HG02970 (cell line): ENCODE data around the gene MCTP1.

Experiments
- ATAC-seq: cut with Tn5 transposase; IDR thresholded peaks from one replicate; pipeline ENCODE4 v1.9.1; 2021; ENCODE audit warnings: mild to moderate bottlenecking, moderate library complexity, moderate number of reproducible peaks; ENCODE audit not compliant: unreplicated experiment, low FRiP score

Gene MCTP1

GRCh38 chr5:94691949-94692348, 592.9 kb downstream of the MCTP1 start:
- ATAC-seq, result no peak

GRCh38 chr5:94691291-94691690, 593.6 kb downstream of the MCTP1 start:
- no peak for ATAC-seq

DNA sequence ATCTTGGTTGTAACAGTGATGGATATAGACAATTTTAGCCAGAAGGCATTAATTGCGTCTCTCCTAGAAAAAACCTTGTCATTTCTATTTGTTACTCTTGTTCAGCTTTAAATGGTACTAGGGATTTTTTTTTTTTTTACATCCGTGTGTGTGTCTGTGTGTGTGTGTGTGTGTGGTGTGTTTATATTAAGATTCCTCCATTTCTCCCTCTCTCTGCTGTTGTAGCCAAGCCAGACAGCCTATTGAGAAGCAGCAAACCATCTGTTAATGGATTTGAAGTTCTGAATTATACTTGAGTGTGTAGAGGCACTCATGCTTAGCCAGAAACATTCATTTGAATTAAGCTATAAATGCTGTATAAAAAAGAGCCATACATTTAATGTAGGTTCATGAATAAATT, 594.1 kb downstream of the MCTP1 start:
- no peak for ATAC-seq

- no peak for ATAC-seq
Measured at GRCh38 chr5:94689908-94690307, 595.0 kb downstream of the MCTP1 start.

GRCh38 chr5:94682814-94683520, 601.9 kb downstream of the MCTP1 start:
- ATAC-seq, result no peak

DNA sequence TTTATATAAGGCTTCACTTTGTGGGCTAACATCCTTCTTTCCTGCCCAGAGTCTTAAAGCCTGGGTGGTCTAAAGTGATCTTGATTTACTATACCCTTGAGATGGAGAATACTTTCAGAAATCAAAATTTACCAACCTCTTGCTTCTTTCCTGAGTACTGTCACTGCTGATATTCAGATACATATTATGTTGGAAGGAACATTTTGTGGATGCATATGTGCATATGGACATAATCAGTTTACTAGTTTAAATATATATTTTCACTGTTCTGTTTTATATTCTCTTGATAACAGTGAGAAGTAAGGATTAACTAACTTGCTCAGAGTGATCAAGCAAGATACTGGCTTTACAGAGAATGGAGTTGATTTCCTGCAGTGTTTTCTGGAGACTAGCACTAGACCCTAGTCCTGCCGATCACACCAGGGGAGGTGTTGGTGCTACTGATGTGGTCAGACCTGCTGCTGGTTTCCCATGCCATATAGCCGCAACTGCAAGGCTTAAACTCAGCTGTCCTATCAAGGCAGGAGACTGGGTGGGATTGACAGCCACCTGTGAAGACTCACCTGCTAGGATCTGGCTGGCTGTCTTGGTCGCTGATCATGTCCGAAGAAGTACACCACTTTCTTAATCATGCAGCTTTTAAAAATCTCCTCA, 608.8 kb downstream of the MCTP1 start:
- ATAC-seq, result no peak

DNA sequence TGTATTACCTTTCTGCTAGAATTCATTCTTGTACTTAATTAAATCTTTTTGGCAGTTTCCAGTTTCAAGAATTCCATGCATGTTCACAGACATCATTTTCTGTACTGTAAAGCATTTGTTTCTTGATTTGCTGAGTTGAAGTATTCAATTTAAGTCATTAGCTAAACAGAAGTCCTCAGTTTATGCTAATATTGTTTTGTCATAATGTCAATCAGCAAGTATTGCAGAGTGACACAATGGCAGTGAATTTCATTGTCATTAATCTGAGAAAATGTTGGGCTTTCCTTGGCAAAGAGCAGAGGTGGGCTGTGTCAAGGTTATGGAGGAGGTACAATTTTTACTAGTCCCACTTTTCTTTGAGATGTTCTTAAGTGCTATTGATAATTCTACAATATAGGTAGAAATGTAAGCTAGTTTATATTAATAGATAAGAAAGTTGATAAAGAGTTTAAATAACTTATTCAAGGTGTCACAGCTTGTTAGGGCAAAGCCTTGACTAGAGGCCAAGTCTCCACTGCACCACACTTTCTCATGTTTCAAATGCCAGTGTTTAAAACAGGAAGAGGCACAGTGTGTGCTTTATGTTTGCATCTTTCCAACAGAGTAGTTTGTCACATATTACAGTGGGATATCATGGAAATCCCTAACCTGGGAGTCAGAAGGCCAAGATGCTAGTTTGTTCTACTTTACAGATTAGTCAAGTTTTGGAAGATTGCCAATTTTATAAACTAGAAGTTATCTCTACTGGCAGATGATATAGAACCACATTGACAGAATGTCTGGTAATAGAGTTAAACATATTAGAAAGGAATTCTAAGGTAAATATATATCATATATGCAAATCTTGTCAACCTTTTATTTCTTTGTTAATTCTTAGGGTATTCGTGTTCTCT, 610.2 kb downstream of the MCTP1 start:
- ATAC-seq, result no peak

DNA sequence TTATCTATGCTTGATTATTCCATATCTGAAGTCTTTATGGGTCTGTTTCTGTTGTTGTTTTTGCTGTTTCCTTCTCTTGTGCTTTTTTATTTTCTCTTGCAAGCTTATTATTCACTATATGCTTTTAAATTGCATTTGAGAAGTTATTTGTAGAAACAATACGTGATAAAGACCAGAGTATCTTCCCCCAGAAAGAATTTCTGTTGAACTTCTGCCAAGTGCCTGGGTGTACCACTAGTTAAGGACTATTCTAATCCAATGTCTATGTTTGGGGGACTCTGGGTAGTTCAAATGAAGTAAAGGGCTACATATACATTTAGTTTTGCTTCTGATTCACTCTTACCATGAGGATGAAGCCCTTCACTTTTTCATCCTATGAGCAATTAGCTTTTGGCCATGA, 612.1 kb downstream of the MCTP1 start:
- no peak for ATAC-seq

GRCh38 chr5:94670726-94671125, 614.2 kb downstream of the MCTP1 start:
- no peak for ATAC-seq

- no peak for ATAC-seq
Measured at GRCh38 chr5:94667937-94668336, 617.0 kb downstream of the MCTP1 start.

GRCh38 chr5:94661086-94661485, 623.8 kb downstream of the MCTP1 start:
- ATAC-seq, result no peak

GRCh38 chr5:94660506-94660905, 624.4 kb downstream of the MCTP1 start:
- ATAC-seq, result no peak

- no peak for ATAC-seq
Measured at GRCh38 chr5:94658272-94658671, 626.6 kb downstream of the MCTP1 start.
